Fibroblast of the aortic adventitia (primary cell): ENCODE measurements around the gene SEC14L1. TPM values are rescaled to one million over a fixed set of nuclear protein-coding genes. Genes with fewer than 3 reads are reported as not detected.

Source experiments
- DNase-seq: peaks from one replicate; pipeline ENCODE4 v3.0.0-alpha.2; 2010; ENCODE audit warnings: low read depth
- H3K4me3 ChIP-seq: 2 replicates; pipeline ENCODE4 v1.5.1; 2011; ENCODE audit warnings: low read depth, mild to moderate bottlenecking, control low read depth, low read length, moderate library complexity
- total RNA-seq: library from RNA; depleted of rRNA; stranded (reverse); fragments of >200 nt; gene quantifications from 2 replicates; pipeline ENCODE4 v1.2.3, GENCODE V29; 2012; ENCODE audit warnings: low replicate concordance
- TF ChIP-seq, protein P1 (sequence below): IDR thresholded peaks from 2 replicates; pipeline ENCODE4 v1.5.1; 2011; ENCODE audit warnings: mild to moderate bottlenecking, low read length, control low read depth, inconsistent platforms; ENCODE audit not compliant: insufficient read depth

Gene SEC14L1
- total RNA-seq, 1 donor: 34.3 TPM

DNA sequence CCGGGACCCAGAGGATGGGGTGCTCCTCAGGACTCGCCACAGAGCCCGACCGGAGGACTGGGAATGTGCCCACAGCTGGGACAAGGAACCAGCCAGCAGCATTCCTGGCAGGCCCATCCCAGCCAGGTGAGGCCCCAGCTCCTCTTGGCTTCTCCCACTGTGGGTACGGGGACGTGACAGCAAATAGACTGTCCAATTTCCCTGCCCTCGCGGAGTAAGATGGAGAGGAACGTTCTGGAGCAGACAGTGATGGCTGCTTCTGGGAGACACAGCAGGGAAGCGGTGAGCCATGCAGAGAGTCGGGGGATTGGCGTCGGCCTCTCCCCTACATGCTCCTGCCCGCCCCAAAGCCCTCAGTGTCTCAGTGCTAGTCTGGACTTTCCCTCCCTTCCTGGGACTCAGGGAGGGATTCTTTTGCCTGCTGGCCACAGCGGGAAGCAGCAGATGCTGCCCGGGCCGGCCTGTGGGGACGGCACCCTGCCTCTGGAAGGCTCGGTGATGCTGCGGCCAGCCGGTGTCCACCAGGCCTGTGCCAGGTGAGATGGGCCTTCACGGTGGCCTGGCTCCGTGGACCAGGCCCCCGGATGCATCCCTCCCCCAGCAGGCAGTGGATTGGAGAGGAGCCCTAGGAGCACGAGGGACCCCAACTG lies 89.1 kb downstream of the SEC14L1 start:
- DNase-seq: no peak
- H3K4me3 ChIP-seq: no peak overlapping the region
- TF ChIP-seq, protein P1, sequence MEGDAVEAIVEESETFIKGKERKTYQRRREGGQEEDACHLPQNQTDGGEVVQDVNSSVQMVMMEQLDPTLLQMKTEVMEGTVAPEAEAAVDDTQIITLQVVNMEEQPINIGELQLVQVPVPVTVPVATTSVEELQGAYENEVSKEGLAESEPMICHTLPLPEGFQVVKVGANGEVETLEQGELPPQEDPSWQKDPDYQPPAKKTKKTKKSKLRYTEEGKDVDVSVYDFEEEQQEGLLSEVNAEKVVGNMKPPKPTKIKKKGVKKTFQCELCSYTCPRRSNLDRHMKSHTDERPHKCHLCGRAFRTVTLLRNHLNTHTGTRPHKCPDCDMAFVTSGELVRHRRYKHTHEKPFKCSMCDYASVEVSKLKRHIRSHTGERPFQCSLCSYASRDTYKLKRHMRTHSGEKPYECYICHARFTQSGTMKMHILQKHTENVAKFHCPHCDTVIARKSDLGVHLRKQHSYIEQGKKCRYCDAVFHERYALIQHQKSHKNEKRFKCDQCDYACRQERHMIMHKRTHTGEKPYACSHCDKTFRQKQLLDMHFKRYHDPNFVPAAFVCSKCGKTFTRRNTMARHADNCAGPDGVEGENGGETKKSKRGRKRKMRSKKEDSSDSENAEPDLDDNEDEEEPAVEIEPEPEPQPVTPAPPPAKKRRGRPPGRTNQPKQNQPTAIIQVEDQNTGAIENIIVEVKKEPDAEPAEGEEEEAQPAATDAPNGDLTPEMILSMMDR: no peak

DNA sequence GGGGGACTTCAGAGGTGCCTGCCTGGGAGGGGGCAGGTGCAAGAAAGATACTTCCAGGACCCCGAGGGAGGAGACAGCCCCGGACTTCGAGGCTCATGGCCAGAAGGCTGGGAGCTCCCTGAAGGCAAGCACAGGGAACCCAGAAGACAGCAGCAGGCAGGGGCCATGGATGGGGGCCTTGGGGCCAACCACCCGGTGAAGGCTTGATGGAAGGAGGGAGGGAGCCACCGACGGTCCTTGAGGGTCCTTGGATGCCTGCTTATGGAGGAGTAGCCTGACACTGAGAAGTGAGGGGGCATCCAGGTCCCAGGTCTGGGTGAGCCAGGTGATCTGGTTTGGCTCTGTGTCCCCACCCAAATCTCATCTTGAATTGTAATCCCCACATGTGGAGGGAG lies 89.7 kb downstream of the SEC14L1 start:
- TF ChIP-seq, protein P1: no peak
- DNase-seq: no peak

DNA sequence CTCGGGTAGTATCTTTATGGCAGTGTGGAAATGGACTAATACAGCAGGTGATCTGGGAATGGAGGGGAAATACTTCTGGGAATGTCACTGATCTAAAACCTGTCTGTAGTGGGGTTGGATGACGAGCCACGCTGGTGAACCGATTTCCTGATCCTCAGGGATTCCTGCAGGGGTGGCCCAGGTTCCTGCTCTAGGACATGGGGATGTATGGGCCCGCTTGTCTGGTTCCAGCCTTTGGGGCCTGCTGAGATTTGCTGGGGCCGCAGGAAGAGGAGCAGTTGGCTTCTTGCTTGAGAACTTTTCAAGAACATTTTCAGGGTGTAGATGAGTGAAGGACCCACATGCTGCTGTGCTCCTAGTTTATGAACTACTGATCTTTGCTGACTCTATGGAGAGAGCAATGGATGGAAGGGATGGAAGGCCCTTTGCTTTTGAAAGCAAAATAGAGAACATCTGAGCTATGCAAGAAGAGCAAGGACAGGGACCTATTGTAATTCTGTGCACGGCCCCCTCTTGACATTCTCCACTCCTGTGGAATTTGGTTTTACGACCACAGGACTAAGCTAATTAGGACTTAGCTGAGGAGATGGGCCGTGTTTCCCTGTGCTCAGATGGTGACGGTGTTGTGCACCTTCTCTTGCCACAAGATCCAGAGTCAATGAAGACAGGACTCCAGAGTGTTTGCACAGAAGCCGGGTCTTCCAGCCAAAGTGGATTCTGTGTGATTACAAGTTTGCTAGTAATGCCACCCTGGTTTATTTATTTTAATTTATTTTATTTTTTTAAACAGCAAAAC lies 90.5 kb downstream of the SEC14L1 start:
- no peak for DNase-seq
- TF ChIP-seq, protein P1: no peak
- no peak overlapping the region for H3K4me3 ChIP-seq

More for the DNA sequence above, 89.7 kb downstream of the SEC14L1 start:
- H3K4me3 ChIP-seq: no peak overlapping the region

DNA sequence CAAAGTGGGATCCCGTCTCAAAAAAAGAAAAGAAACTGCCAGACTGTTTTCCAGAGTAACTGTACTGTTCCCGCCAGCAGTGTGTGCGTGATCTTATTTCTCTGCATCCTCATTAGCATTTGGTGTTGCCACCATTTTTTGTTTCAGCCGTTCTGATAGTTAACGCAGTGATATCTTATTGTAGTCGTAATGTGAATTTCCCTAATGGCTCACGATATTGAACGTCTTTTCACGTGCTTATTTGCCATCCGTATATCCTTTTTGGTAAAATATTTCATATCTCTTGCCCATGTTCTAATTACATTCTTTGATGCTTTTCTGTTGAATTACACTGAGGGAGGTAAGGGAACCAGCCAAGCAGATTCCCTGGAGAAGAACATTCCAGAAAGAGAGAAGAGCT lies 92.4 kb downstream of the SEC14L1 start:
- H3K4me3 ChIP-seq: no peak overlapping the region
- no peak for DNase-seq
- TF ChIP-seq, protein P1: no peak

DNA sequence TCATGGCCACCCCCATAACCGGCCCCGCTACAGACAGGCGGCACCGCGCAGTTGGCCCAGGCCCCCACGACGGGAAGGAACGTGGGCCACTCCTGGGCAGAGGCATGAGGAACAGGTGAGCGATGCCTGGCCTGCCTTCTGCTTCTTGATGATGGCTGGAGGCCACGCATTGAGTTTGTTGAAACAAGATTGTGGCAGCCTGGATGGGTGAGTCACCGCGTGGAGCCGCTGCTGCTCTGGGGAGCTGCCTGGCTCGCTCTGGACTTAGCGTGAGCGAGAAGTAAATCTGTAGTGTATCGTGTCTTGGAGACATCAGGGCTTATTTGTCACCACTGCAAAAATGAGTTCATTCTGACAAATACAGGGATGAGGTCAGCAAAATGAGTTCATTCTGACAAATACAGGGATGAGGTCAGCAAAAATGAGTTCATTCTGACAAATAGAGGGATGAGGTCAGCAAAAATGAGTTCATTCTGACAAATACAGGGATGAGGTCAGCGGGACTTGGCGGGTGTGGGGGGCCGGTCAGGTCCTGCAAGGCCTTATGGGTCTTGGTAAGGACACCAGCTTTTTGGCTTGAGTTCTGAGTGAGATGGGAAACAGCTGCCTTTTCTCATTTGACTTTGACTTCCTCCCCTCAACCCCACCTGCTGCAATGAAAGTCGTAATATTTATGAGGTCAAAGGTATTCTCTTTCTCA lies 93.0 kb downstream of the SEC14L1 start:
- TF ChIP-seq, protein P1: no peak
- DNase-seq: peak; percentile 74

DNA sequence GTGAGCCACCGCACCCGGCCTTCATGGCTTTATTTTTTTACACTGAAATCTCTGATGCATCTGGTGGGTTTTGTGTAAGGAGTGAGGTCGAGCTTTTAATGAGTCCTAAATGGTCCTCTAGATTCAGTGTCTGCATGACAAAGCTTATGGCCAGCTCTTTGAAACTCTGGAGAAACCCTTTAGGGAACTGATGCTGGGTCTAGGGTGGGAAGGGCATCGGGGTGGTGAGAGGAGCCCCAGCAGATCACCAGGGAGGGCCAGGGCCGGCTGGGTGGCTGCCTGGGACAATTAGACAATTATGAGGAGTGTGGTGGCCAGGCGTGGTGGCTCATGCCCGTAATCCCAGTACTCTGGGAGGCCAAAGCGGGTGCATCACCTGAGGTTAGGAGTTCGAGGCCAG lies 93.9 kb downstream of the SEC14L1 start:
- TF ChIP-seq, protein P1: no peak
- no peak for DNase-seq
- peak overlapping the region; percentile 61 for H3K4me3 ChIP-seq

More for the DNA sequence above, 93.0 kb downstream of the SEC14L1 start:
- H3K4me3 ChIP-seq: no peak overlapping the region
